AG04450 (cell line): ENCODE measurements around the gene FAM20A. TPM values are rescaled to one million over a fixed set of nuclear protein-coding genes. Genes with fewer than 3 reads are reported as not detected.

Source experiments
- CTCF ChIA-PET: fragments of 300-600, 350-600 bp; formaldehyde crosslinking; extraction: SDS; loops from one replicate; lab custom pipeline; 2022; ENCODE audit warnings: antibody characterized with exemption, inconsistent platforms; lab: Charles Lee
- POLR2A ChIA-PET: fragments of 350-600 bp; formaldehyde crosslinking; extraction: SDS; loops from one replicate; lab custom pipeline; 2021; ENCODE audit warnings: antibody characterized with exemption, inconsistent platforms; lab: Yijun Ruan, JAX
- DNase-seq: peaks from one replicate; pipeline ENCODE4 v3.0.0-alpha.2; 2011; ENCODE audit warnings: low read depth, low spot score
- H3K27ac ChIP-seq: one replicate; pipeline ENCODE4 v1.5.1; 2012; ENCODE audit warnings: low read depth, low read length, control low read depth
- H3K27me3 ChIP-seq: one replicate; pipeline ENCODE4 v1.6.0; 2012; ENCODE audit warnings: low read length; ENCODE audit not compliant: control insufficient read depth, insufficient read depth
- H3K4me3 ChIP-seq: 2 replicates; pipeline ENCODE4 v1.5.1; 2011; ENCODE audit warnings: mild to moderate bottlenecking, low read depth, low read length, control low read depth
- H3K9me3 ChIP-seq: 2 replicates; pipeline ENCODE4 v1.5.1; 2012; ENCODE audit warnings: low read length; ENCODE audit not compliant: control insufficient read depth, insufficient read depth
- CTCF ChIP-seq: IDR thresholded peaks from 2 replicates; pipeline ENCODE4 v1.5.1; 2011; ENCODE audit warnings: low read depth, low read length, control low read depth, inconsistent platforms
- polyA plus RNA-seq: library from polyadenylated mRNA; depleted of rRNA; stranded (reverse); fragments of >200 nt; gene quantifications from 2 replicates; pipeline ENCODE4 v1.2.3, GENCODE V29; 2011

The FAM20A gene
- polyA plus RNA-seq, 1 experiment = not detected

- H3K27me3 ChIP-seq = no peaks in the 10 kb centered on the region
- TF ChIP-seq CTCF = no peak
- ChIA-PET POLR2A (interaction anchor here (0.6 kb wide), 1 partner anchor 17 kb away, joined by 3 read pairs; no protein-coding TSS in a partner anchor), CTCF (interaction anchor here (1.0 to 1.6 kb wide), 2 partner anchors 31 to 74 kb away, joined by 3 to 7 read pairs; no protein-coding TSS in a partner anchor)
- H3K27ac ChIP-seq = no peak overlapping the region
- no peak overlapping the region for H3K4me3 ChIP-seq
- DNase-seq = no peak
- peaks cover 3% of the 10 kb centered on the region; the same call in 1 of the 2 replicates for H3K9me3 ChIP-seq
Observed at GRCh38 chr17:68612209-68612922, 11.2 kb upstream of the FAM20A start.

GRCh38 chr17:68611353-68612208 is 10.4 kb upstream of the FAM20A start:
- H3K27ac ChIP-seq = no peak overlapping the region
- peaks cover 3% of the 10 kb centered on the region; the same call in 1 of the 2 replicates for H3K9me3 ChIP-seq
- no peak for TF ChIP-seq CTCF
- no peak overlapping the region for H3K4me3 ChIP-seq
- no peaks in the 10 kb centered on the region for H3K27me3 ChIP-seq
- ChIA-PET CTCF (no interaction called here), POLR2A (no interaction called here)
- DNase-seq = no peak

- ChIA-PET POLR2A (no interaction called here), CTCF (no interaction called here)
- Histone ChIP-seq H3K9me3 (peaks cover 3% of the 10 kb centered on the region; the same call in 1 of the 2 replicates), H3K27ac (no peak overlapping the region), H3K27me3 (no peaks in the 10 kb centered on the region), H3K4me3 (no peak overlapping the region)
- no peak for DNase-seq
- no peak for TF ChIP-seq CTCF
Observed at GRCh38 chr17:68610554-68610953, 9.4 kb upstream of the FAM20A start.

- H3K4me3 ChIP-seq = no peak overlapping the region
- POLR2A ChIA-PET = no interaction called here
- no peaks in the 10 kb centered on the region for H3K27me3 ChIP-seq
- no peak for TF ChIP-seq CTCF
- DNase-seq = no peak
- H3K27ac ChIP-seq = no peak overlapping the region
- peaks cover 3% of the 10 kb centered on the region; the same call in 1 of the 2 replicates for H3K9me3 ChIP-seq
- CTCF ChIA-PET = no interaction called here
Observed at GRCh38 chr17:68608515-68609130, 7.5 kb upstream of the FAM20A start.
